ENCODE measurements around the gene DIP2C.
"Not testable (repeated sequence)": the region's sequence is repeated elsewhere in the genome, so short reads cannot be mapped to it uniquely, and the experiment has no call there.

DIP2C gene

GRCh38 chr10:660413-660969, 29.0 kb downstream of the DIP2C start:
- Histone ChIP-seq H3K4ac (ENCODE audit: low read depth, low read length) (no peak overlapping the region), H4K8ac (ENCODE audit: low read depth, low read length) (no peak overlapping the region), H3K4me3 (ENCODE audit: low read length) (no peak overlapping the region), H3K79me2 (ENCODE audit: control insufficient read depth, insufficient read depth, low read length) (no peaks in the 10 kb centered on the region), H3K9ac (ENCODE audit: low read length) (no peak overlapping the region), H3K27ac (ENCODE audit: low read depth, low read length) (no peak overlapping the region), H3K18ac (ENCODE audit: low read length) (no peak overlapping the region), H3K27me3 (ENCODE audit: insufficient read depth, low read length, poor library complexity) (no peaks in the 10 kb centered on the region), H3K4me1 (ENCODE audit: control insufficient read depth, low read depth, low read length) (no peaks in the 10 kb centered on the region), H4K5ac (ENCODE audit: low read length) (no peak overlapping the region), H2AK5ac (ENCODE audit: low read length) (no peak overlapping the region), H3K56ac (ENCODE audit: low read length) (no peak overlapping the region), H3K36me3 (ENCODE audit: control insufficient read depth, insufficient read depth, low read length) (no peaks in the 10 kb centered on the region), H3K79me1 (ENCODE audit: low read length) (peaks cover 8% of the 10 kb centered on the region), H3K23ac (ENCODE audit: low read length) (no peak overlapping the region), H2BK15ac (replicated peaks; ENCODE audit: low read depth) (no peak overlapping the region), H2BK5ac (ENCODE audit: low read length) (no peak overlapping the region), H2BK120ac (ENCODE audit: low read depth, low read length) (no peak overlapping the region), H3K4me2 (ENCODE audit: low read length) (no peak overlapping the region)
- DNase-seq, result no peak
- no CpG with 5 or more reads among the region's 6 CpGs for WGBS (ENCODE audit: extremely low coverage, insufficient coverage, low lambda C conversion rate)

GRCh38 chr10:659688-660141, 29.8 kb downstream of the DIP2C start:
- no CpG with 5 or more reads among the region's 9 CpGs for WGBS (ENCODE audit: extremely low coverage, insufficient coverage, low lambda C conversion rate)
- Histone ChIP-seq H3K4me1 (ENCODE audit: control insufficient read depth, low read depth, low read length) (no peaks in the 10 kb centered on the region), H3K23ac (ENCODE audit: low read length) (no peak overlapping the region)

GRCh38 chr10:657816-658350, 31.6 kb downstream of the DIP2C start:
- H3K79me2 ChIP-seq (ENCODE audit: control insufficient read depth, insufficient read depth, low read length); H2BK120ac ChIP-seq (ENCODE audit: low read depth, low read length); H3K27ac ChIP-seq (ENCODE audit: low read depth, low read length); H3K9ac ChIP-seq (ENCODE audit: low read length); H4K8ac ChIP-seq (ENCODE audit: low read depth, low read length); H2BK15ac ChIP-seq (replicated peaks; ENCODE audit: low read depth); DNase-seq; H3K4me2 ChIP-seq (ENCODE audit: low read length); H3K18ac ChIP-seq (ENCODE audit: low read length); H4K5ac ChIP-seq (ENCODE audit: low read length); H3K79me1 ChIP-seq (ENCODE audit: low read length); H2BK5ac ChIP-seq (ENCODE audit: low read length); H3K36me3 ChIP-seq (ENCODE audit: control insufficient read depth, insufficient read depth, low read length); H3K56ac ChIP-seq (ENCODE audit: low read length); H3K4me3 ChIP-seq (ENCODE audit: low read length); H3K4me1 ChIP-seq (ENCODE audit: control insufficient read depth, low read depth, low read length); H3K27me3 ChIP-seq (ENCODE audit: insufficient read depth, low read length, poor library complexity); H2AK5ac ChIP-seq (ENCODE audit: low read length); H3K23ac ChIP-seq (ENCODE audit: low read length); H3K4ac ChIP-seq (ENCODE audit: low read depth, low read length): not testable (repeated sequence)
- no CpG with 5 or more reads among the region's 11 CpGs for WGBS (ENCODE audit: extremely low coverage, insufficient coverage, low lambda C conversion rate)

More at GRCh38 chr10:659688-660141, 29.8 kb downstream of the DIP2C start:
- no peak overlapping the region for H3K27ac ChIP-seq (ENCODE audit: low read depth, low read length)
- H3K79me2 ChIP-seq (ENCODE audit: control insufficient read depth, insufficient read depth, low read length), result no peaks in the 10 kb centered on the region
- H2BK120ac ChIP-seq (ENCODE audit: low read depth, low read length), result no peak overlapping the region
- H3K36me3 ChIP-seq (ENCODE audit: control insufficient read depth, insufficient read depth, low read length), result no peaks in the 10 kb centered on the region
- no peak overlapping the region for H2BK15ac ChIP-seq (replicated peaks; ENCODE audit: low read depth)
- H4K5ac ChIP-seq (ENCODE audit: low read length), result no peak overlapping the region
- H3K9ac ChIP-seq (ENCODE audit: low read length), result no peak overlapping the region
- H4K8ac ChIP-seq (ENCODE audit: low read depth, low read length), result no peak overlapping the region
- no peak overlapping the region for H3K56ac ChIP-seq (ENCODE audit: low read length)
- H3K18ac ChIP-seq (ENCODE audit: low read length), result no peak overlapping the region
- no peak overlapping the region for H2BK5ac ChIP-seq (ENCODE audit: low read length)
- H3K4ac ChIP-seq (ENCODE audit: low read depth, low read length), result no peak overlapping the region
- DNase-seq, result no peak
- H3K27me3 ChIP-seq (ENCODE audit: insufficient read depth, low read length, poor library complexity), result no peaks in the 10 kb centered on the region
- no peak overlapping the region for H3K4me2 ChIP-seq (ENCODE audit: low read length)
- H3K79me1 ChIP-seq (ENCODE audit: low read length), result peaks cover 8% of the 10 kb centered on the region
- no peak overlapping the region for H3K4me3 ChIP-seq (ENCODE audit: low read length)
- no peak overlapping the region for H2AK5ac ChIP-seq (ENCODE audit: low read length)

- no CpG with 5 or more reads among the region's 5 CpGs for WGBS (ENCODE audit: extremely low coverage, insufficient coverage, low lambda C conversion rate)
- H2AK5ac ChIP-seq (ENCODE audit: low read length), result no peak overlapping the region
- no peaks in the 10 kb centered on the region for H3K36me3 ChIP-seq (ENCODE audit: control insufficient read depth, insufficient read depth, low read length)
- H3K4me2 ChIP-seq (ENCODE audit: low read length), result no peak overlapping the region
- H3K27ac ChIP-seq (ENCODE audit: low read depth, low read length), result no peak overlapping the region
- DNase-seq, result no peak
- H3K4me1 ChIP-seq (ENCODE audit: control insufficient read depth, low read depth, low read length), result peaks cover 4% of the 10 kb centered on the region
- no peaks in the 10 kb centered on the region for H3K79me2 ChIP-seq (ENCODE audit: control insufficient read depth, insufficient read depth, low read length)
- no peaks in the 10 kb centered on the region for H3K27me3 ChIP-seq (ENCODE audit: insufficient read depth, low read length, poor library complexity)
- H3K23ac ChIP-seq (ENCODE audit: low read length), result no peak overlapping the region
- H4K5ac ChIP-seq (ENCODE audit: low read length), result no peak overlapping the region
- H2BK120ac ChIP-seq (ENCODE audit: low read depth, low read length), result no peak overlapping the region
- H3K9ac ChIP-seq (ENCODE audit: low read length), result no peak overlapping the region
- no peak overlapping the region for H4K8ac ChIP-seq (ENCODE audit: low read depth, low read length)
- no peak overlapping the region for H2BK15ac ChIP-seq (replicated peaks; ENCODE audit: low read depth)
- H3K4ac ChIP-seq (ENCODE audit: low read depth, low read length), result no peak overlapping the region
- H2BK5ac ChIP-seq (ENCODE audit: low read length), result no peak overlapping the region
- no peak overlapping the region for H3K18ac ChIP-seq (ENCODE audit: low read length)
- H3K79me1 ChIP-seq (ENCODE audit: low read length), result peaks cover 7% of the 10 kb centered on the region
- H3K4me3 ChIP-seq (ENCODE audit: low read length), result no peak overlapping the region
- H3K56ac ChIP-seq (ENCODE audit: low read length), result no peak overlapping the region
Measured at GRCh38 chr10:656883-657282, 32.6 kb downstream of the DIP2C start.

GRCh38 chr10:655184-655583, 34.3 kb downstream of the DIP2C start:
- no peak overlapping the region for H3K4me3 ChIP-seq (ENCODE audit: low read length)
- no peaks in the 10 kb centered on the region for H3K27me3 ChIP-seq (ENCODE audit: insufficient read depth, low read length, poor library complexity)
- H3K27ac ChIP-seq (ENCODE audit: low read depth, low read length), result no peak overlapping the region
- H2BK120ac ChIP-seq (ENCODE audit: low read depth, low read length), result no peak overlapping the region
- no peak overlapping the region for H2BK5ac ChIP-seq (ENCODE audit: low read length)
- peaks cover 4% of the 10 kb centered on the region for H3K4me1 ChIP-seq (ENCODE audit: control insufficient read depth, low read depth, low read length)
- no peak overlapping the region for H2BK15ac ChIP-seq (replicated peaks; ENCODE audit: low read depth)
- H4K8ac ChIP-seq (ENCODE audit: low read depth, low read length), result no peak overlapping the region
- no peak overlapping the region for H2AK5ac ChIP-seq (ENCODE audit: low read length)
- H3K23ac ChIP-seq (ENCODE audit: low read length), result no peak overlapping the region
- no peak for DNase-seq
- whole genome bisulfite sequencing (ENCODE audit: extremely low coverage, insufficient coverage, low lambda C conversion rate), result no CpG with 5 or more reads among the region's 8 CpGs
- H3K79me2 ChIP-seq (ENCODE audit: control insufficient read depth, insufficient read depth, low read length), result no peaks in the 10 kb centered on the region
- H3K79me1 ChIP-seq (ENCODE audit: low read length), result peaks cover 4% of the 10 kb centered on the region
- no peak overlapping the region for H3K9ac ChIP-seq (ENCODE audit: low read length)
- H3K56ac ChIP-seq (ENCODE audit: low read length), result no peak overlapping the region
- H3K18ac ChIP-seq (ENCODE audit: low read length), result no peak overlapping the region
- H3K4me2 ChIP-seq (ENCODE audit: low read length), result no peak overlapping the region
- no peak overlapping the region for H3K4ac ChIP-seq (ENCODE audit: low read depth, low read length)
- no peaks in the 10 kb centered on the region for H3K36me3 ChIP-seq (ENCODE audit: control insufficient read depth, insufficient read depth, low read length)
- H4K5ac ChIP-seq (ENCODE audit: low read length), result no peak overlapping the region

GRCh38 chr10:654647-654996, 34.8 kb downstream of the DIP2C start:
- Histone ChIP-seq H3K36me3 (ENCODE audit: control insufficient read depth, insufficient read depth, low read length) (no peaks in the 10 kb centered on the region), H3K18ac (ENCODE audit: low read length) (no peak overlapping the region), H3K9ac (ENCODE audit: low read length) (no peak overlapping the region), H4K8ac (ENCODE audit: low read depth, low read length) (no peak overlapping the region), H2BK120ac (ENCODE audit: low read depth, low read length) (no peak overlapping the region), H2AK5ac (ENCODE audit: low read length) (no peak overlapping the region), H3K4me1 (ENCODE audit: control insufficient read depth, low read depth, low read length) (peaks cover 4% of the 10 kb centered on the region), H3K79me1 (ENCODE audit: low read length) (peaks cover 4% of the 10 kb centered on the region), H3K27me3 (ENCODE audit: insufficient read depth, low read length, poor library complexity) (no peaks in the 10 kb centered on the region), H3K79me2 (ENCODE audit: control insufficient read depth, insufficient read depth, low read length) (no peaks in the 10 kb centered on the region), H3K4ac (ENCODE audit: low read depth, low read length) (no peak overlapping the region), H2BK5ac (ENCODE audit: low read length) (no peak overlapping the region), H4K5ac (ENCODE audit: low read length) (no peak overlapping the region), H3K23ac (ENCODE audit: low read length) (no peak overlapping the region), H2BK15ac (replicated peaks; ENCODE audit: low read depth) (no peak overlapping the region), H3K4me3 (ENCODE audit: low read length) (no peak overlapping the region), H3K56ac (ENCODE audit: low read length) (no peak overlapping the region), H3K27ac (ENCODE audit: low read depth, low read length) (no peak overlapping the region), H3K4me2 (ENCODE audit: low read length) (no peak overlapping the region)
- DNase-seq, result no peak
- 100% methylated on average over 1 of the region's 6 CpGs for WGBS (ENCODE audit: extremely low coverage, insufficient coverage, low lambda C conversion rate)
